ENCODE data around the gene DNAL4. TPM values are rescaled to one million over a fixed set of nuclear protein-coding genes. Genes with fewer than 3 reads are reported as not detected.
A peak's percentile ranks its signal among the peaks of the same experiment; 100 is the strongest.

DNAL4 gene
- total RNA-seq, 1 experiment from 2014 or later: 18.8 TPM

GRCh38 chr22:38776086-38776485 lies 17.9 kb downstream of the DNAL4 start:
- no peak for DNase-seq
- Histone ChIP-seq H3K9me3 (no peaks in the 10 kb centered on the region), H3K27me3 (no peaks in the 10 kb centered on the region), H3K4me3 (no peak overlapping the region), H3K36me3 (no peaks in the 10 kb centered on the region)

GRCh38 chr22:38775656-38776055 lies 18.3 kb downstream of the DNAL4 start:
- H3K9me3 ChIP-seq: no peaks in the 10 kb centered on the region
- H3K4me3 ChIP-seq: no peak overlapping the region
- no peaks in the 10 kb centered on the region for H3K36me3 ChIP-seq
- no peaks in the 10 kb centered on the region for H3K27me3 ChIP-seq
- DNase-seq: no peak

GRCh38 chr22:38774496-38775166 lies 19.3 kb downstream of the DNAL4 start:
- no peaks in the 10 kb centered on the region for H3K9me3 ChIP-seq
- no peak for DNase-seq
- no peaks in the 10 kb centered on the region for H3K27me3 ChIP-seq
- H3K36me3 ChIP-seq: no peaks in the 10 kb centered on the region
- no peak overlapping the region for H3K4me3 ChIP-seq

GRCh38 chr22:38773363-38773946 lies 20.5 kb downstream of the DNAL4 start:
- Histone ChIP-seq H3K4me3 (no peak overlapping the region), H3K27me3 (no peaks in the 10 kb centered on the region), H3K9me3 (no peaks in the 10 kb centered on the region), H3K36me3 (no peaks in the 10 kb centered on the region)
- DNase-seq: no peak

GRCh38 chr22:38772623-38772873 lies 21.4 kb downstream of the DNAL4 start:
- DNase-seq: no peak

GRCh38 chr22:38770257-38770949 lies 23.5 kb downstream of the DNAL4 start:
- DNase-seq: no peak
- no peak overlapping the region for H3K4me3 ChIP-seq
- H3K9me3 ChIP-seq: no peaks in the 10 kb centered on the region
- H3K36me3 ChIP-seq: no peaks in the 10 kb centered on the region
- H3K27me3 ChIP-seq: no peaks in the 10 kb centered on the region

More at GRCh38 chr22:38772623-38772873, 21.4 kb downstream of the DNAL4 start:
- H3K36me3 ChIP-seq: no peaks in the 10 kb centered on the region
- H3K27me3 ChIP-seq: no peaks in the 10 kb centered on the region
- no peaks in the 10 kb centered on the region for H3K9me3 ChIP-seq
- no peak overlapping the region for H3K4me3 ChIP-seq

- H3K36me3 ChIP-seq: no peaks in the 10 kb centered on the region
- no peaks in the 10 kb centered on the region for H3K9me3 ChIP-seq
- H3K27me3 ChIP-seq: no peaks in the 10 kb centered on the region
- H3K4me3 ChIP-seq: no peak overlapping the region
- DNase-seq: no peak
Measured at GRCh38 chr22:38768036-38768435, 25.9 kb downstream of the DNAL4 start.

- H3K27me3 ChIP-seq: no peaks in the 10 kb centered on the region
- no peaks in the 10 kb centered on the region for H3K36me3 ChIP-seq
- H3K4me3 ChIP-seq: no peak overlapping the region
- no peak for DNase-seq
- H3K9me3 ChIP-seq: no peaks in the 10 kb centered on the region
Measured at GRCh38 chr22:38767313-38767712, 26.6 kb downstream of the DNAL4 start.

- no peaks in the 10 kb centered on the region for H3K36me3 ChIP-seq
- no peak overlapping the region for H3K4me3 ChIP-seq
- peak; percentile 81 for DNase-seq
- H3K9me3 ChIP-seq: no peaks in the 10 kb centered on the region
- no peaks in the 10 kb centered on the region for H3K27me3 ChIP-seq
Measured at GRCh38 chr22:38766076-38766777, 27.7 kb downstream of the DNAL4 start.

GRCh38 chr22:38762551-38762983 lies 31.4 kb downstream of the DNAL4 start:
- Histone ChIP-seq H3K9me3 (no peaks in the 10 kb centered on the region), H3K36me3 (no peaks in the 10 kb centered on the region), H3K4me3 (no peak overlapping the region), H3K27me3 (no peaks in the 10 kb centered on the region)
- no peak for DNase-seq

- Histone ChIP-seq H3K9me3 (no peaks in the 10 kb centered on the region), H3K27me3 (no peaks in the 10 kb centered on the region), H3K4me3 (no peak overlapping the region), H3K36me3 (no peaks in the 10 kb centered on the region)
- no peak for DNase-seq
Measured at GRCh38 chr22:38761202-38762162, 32.5 kb downstream of the DNAL4 start.

- peak; percentile 35 for DNase-seq
- H3K9me3 ChIP-seq: no peaks in the 10 kb centered on the region
- no peaks in the 10 kb centered on the region for H3K27me3 ChIP-seq
- no peaks in the 10 kb centered on the region for H3K36me3 ChIP-seq
- no peak overlapping the region for H3K4me3 ChIP-seq
Measured at GRCh38 chr22:38760477-38761201, 33.3 kb downstream of the DNAL4 start.

GRCh38 chr22:38759005-38759404 lies 34.9 kb downstream of the DNAL4 start:
- Histone ChIP-seq H3K4me3 (no peak overlapping the region), H3K9me3 (no peaks in the 10 kb centered on the region), H3K27me3 (no peaks in the 10 kb centered on the region), H3K36me3 (peaks cover 2% of the 10 kb centered on the region)
- DNase-seq: no peak

- H3K9me3 ChIP-seq: no peaks in the 10 kb centered on the region
- DNase-seq: no peak
- H3K4me3 ChIP-seq: no peak overlapping the region
- H3K27me3 ChIP-seq: no peaks in the 10 kb centered on the region
- H3K36me3 ChIP-seq: peaks cover 8% of the 10 kb centered on the region
Measured at GRCh38 chr22:38758276-38758945, 35.5 kb downstream of the DNAL4 start.

GRCh38 chr22:38757464-38757757 lies 36.5 kb downstream of the DNAL4 start:
- Histone ChIP-seq H3K9me3 (no peaks in the 10 kb centered on the region), H3K36me3 (peaks cover 14% of the 10 kb centered on the region), H3K4me3 (no peak overlapping the region), H3K27me3 (no peaks in the 10 kb centered on the region)
- no peak for DNase-seq
